Measurements from ENCODE around the gene BOD1L1. TPM values are rescaled to one million over a fixed set of nuclear protein-coding genes. Genes with fewer than 3 reads are reported as not detected.

Gene BOD1L1
- total RNA-seq, 1 donor from 2014 or later = 37.5 TPM

DNA sequence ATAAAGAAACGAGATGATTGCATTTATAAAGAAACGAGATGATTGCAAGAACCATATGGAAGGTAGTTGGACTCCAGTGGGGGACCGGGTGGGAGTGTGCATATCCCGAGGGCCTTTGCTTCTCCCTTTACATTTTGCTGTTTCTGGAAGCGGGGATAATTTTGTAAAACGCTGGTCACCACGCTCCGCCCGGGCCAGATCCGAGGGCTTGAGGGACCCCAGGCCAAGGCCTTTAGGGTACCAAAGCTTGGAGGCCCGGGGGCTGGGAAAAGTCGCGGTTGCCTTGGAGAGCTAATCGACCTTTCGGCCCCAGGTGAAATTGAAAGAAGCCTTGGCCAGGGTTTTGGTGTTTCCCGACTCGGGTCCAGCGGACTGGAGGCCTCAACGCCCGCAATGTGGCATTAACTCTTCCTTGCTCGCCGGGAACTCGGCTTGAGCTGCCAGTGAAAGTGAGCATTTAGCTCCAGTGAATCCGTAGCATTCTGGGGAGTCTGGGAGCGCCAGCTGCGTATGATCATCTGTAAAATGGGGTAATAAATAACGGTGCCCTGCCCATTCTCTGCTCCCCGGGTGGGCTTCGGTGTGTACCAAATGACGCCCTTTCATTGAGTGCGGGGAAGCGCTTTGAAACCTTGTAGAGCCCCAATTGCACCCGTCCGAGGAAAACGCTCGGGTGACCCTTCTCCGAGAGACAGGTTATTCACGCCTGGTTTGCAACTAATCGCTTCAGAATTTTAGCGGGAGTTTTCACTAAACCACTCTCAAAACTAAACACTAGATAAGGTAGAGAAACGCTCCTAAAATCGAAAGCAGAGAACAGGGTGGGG, 87.7 kb downstream of the BOD1L1 start:
- intact Hi-C loops (cut with DNase I) = no loop called here

DNA sequence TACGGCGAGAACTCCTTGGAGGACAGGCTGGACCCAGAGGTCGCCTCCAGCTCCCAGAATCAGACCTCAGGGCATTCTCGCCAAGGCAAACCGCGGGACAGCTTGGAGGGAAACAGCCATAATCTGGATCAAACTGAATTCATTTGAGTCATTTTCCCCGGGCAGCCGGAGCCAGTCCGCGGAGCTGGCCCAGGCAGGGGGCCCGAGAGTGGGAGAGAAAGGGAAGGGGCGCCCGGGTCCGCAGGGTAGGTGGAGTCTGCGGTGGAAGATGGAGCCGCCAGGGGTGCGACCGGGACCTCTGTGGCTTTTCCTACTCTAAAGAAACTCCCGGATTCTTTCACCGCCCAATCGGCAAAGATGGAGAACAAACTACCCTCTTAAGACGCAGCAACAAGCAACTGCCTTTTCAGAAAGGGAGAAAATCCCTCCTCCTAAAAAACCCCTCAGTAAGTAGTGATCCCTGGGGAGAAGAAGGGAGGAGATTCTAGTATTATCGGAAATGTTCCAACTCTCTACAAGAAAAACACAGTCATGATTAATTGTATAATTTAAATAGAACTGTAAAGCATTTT, 88.4 kb downstream of the BOD1L1 start:
- DNase-seq (no peak), ATAC-seq (no peak)
- peaks cover 19% of the 10 kb centered on the region for H3K4me1 ChIP-seq
- H3K27me3 ChIP-seq = peaks cover 100% of the 10 kb centered on the region
- H3K4me3 ChIP-seq = no peak overlapping the region
- TF ChIP-seq, protein P1, sequence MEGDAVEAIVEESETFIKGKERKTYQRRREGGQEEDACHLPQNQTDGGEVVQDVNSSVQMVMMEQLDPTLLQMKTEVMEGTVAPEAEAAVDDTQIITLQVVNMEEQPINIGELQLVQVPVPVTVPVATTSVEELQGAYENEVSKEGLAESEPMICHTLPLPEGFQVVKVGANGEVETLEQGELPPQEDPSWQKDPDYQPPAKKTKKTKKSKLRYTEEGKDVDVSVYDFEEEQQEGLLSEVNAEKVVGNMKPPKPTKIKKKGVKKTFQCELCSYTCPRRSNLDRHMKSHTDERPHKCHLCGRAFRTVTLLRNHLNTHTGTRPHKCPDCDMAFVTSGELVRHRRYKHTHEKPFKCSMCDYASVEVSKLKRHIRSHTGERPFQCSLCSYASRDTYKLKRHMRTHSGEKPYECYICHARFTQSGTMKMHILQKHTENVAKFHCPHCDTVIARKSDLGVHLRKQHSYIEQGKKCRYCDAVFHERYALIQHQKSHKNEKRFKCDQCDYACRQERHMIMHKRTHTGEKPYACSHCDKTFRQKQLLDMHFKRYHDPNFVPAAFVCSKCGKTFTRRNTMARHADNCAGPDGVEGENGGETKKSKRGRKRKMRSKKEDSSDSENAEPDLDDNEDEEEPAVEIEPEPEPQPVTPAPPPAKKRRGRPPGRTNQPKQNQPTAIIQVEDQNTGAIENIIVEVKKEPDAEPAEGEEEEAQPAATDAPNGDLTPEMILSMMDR (IDR thresholded peaks at IDR 0.05) = no peak
- no peaks in the 10 kb centered on the region for H3K36me3 ChIP-seq
- H3K27ac ChIP-seq = no peak overlapping the region
- H3K9me3 ChIP-seq = no peaks in the 10 kb centered on the region
- intact Hi-C loops (cut with DNase I) = no loop called here

More for the DNA sequence above, 87.7 kb downstream of the BOD1L1 start:
- Histone ChIP-seq H3K9me3 (no peaks in the 10 kb centered on the region), H3K27ac (no peak overlapping the region), H3K27me3 (peaks cover 100% of the 10 kb centered on the region), H3K4me1 (peaks cover 23% of the 10 kb centered on the region), H3K36me3 (no peaks in the 10 kb centered on the region), H3K4me3 (no peak overlapping the region)
- TF ChIP-seq, protein P1 (IDR thresholded peaks at IDR 0.05) = no peak
- no peak for DNase-seq
- no peak for ATAC-seq

DNA sequence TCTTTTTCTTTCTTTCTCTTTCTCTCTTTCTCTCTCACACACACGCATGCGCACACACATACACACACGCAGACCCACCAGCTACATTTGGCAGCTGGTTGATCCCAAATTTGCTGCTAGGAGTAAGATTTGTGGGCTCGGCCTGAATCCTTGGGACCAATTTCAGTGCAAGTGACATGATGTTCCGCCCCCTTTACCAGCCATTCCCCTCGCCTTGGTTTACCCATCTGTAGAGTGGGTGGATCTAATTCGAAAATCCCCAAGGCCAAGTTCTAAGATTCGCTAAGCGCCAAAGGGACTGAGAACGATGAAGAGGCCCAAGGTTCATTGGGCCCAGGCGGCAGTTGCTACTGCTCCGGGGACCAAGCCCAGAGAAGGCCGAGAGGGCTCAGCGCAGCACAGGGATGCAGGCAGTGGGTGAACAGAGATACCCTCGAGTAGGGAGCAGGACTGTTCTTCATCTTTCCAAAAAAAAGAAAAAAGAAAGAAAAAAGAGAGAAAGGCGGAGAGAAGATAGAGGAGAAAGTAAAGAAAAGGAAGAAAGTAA, 89.0 kb downstream of the BOD1L1 start:
- DNase-seq = no peak
- TF ChIP-seq, protein P1 (IDR thresholded peaks at IDR 0.05) = no peak
- intact Hi-C loops (cut with DNase I) = no loop called here

DNA sequence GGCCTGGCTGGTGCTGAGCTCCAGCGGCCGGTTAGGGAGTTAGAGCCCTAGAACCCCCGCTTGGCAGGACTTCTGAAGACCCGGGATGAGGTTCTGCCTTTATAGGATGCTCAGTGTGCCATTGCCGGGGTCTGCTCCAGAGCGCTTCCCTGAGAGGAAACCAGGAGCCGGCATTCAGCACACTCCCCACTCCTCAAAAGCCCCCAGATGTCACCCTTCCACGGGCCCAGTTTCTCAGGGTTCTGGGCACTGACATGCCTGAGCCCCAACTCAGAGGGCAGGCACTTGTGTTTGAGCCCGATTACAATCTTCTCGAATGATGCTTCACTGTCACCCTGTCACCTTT, 89.7 kb downstream of the BOD1L1 start:
- Histone ChIP-seq H3K4me1 (peaks cover 13% of the 10 kb centered on the region), H3K9me3 (no peaks in the 10 kb centered on the region), H3K27ac (no peak overlapping the region), H3K27me3 (peaks cover 100% of the 10 kb centered on the region), H3K36me3 (no peaks in the 10 kb centered on the region), H3K4me3 (no peak overlapping the region)
- intact Hi-C loops (cut with DNase I) = no loop called here
- no peak for ATAC-seq
- DNase-seq = no peak
- TF ChIP-seq, protein P1 (IDR thresholded peaks at IDR 0.05) = no peak

More for the DNA sequence above, 89.0 kb downstream of the BOD1L1 start:
- Histone ChIP-seq H3K9me3 (no peaks in the 10 kb centered on the region), H3K27me3 (peaks cover 100% of the 10 kb centered on the region), H3K27ac (no peak overlapping the region), H3K4me3 (no peak overlapping the region), H3K4me1 (peaks cover 13% of the 10 kb centered on the region), H3K36me3 (no peaks in the 10 kb centered on the region)
- ATAC-seq = no peak

DNA sequence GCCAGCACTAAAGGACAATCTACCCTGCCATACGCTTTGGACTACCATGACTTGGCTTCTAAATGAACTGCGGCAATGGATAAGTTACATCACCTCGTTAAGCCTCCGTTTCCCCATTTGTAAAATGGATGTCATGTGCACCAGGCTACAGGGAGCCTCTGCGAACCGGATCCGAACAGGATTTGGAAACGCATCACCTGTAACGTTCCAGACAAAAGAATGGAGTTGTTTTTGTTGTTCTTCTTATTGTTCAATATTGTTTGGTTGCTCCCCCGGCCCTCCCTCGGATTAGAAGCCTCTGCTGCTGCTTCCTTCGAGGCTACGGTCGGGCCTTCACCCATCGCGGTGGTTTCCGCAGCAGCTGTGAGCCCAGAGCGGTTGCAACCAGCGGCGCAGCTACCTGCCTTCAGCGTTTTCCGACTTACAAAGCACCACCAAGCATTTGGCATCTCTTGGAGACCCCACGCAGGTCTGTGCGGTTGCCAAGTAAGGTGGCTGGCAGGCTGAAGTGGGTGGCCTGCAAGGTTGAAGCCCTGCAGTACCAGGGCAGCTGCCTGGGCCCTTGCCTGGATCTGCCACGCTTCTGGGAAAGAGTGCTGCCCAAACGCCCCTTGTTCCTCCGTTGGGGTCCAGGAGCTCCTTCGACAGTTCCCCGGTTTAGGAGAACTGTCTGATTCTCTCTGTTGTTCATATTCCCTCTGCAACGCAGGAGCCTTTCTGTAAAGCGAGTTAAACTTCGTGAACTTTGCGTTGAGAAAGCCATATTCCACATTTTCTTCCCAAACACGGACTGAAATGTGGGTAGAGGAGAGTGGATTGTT, 90.3 kb downstream of the BOD1L1 start:
- TF ChIP-seq, protein P1 (IDR thresholded peaks at IDR 0.05) = no peak
- Histone ChIP-seq H3K4me3 (no peak overlapping the region), H3K27ac (no peak overlapping the region), H3K4me1 (peaks cover 9% of the 10 kb centered on the region), H3K36me3 (no peaks in the 10 kb centered on the region), H3K9me3 (no peaks in the 10 kb centered on the region), H3K27me3 (peaks cover 100% of the 10 kb centered on the region)
- ATAC-seq (no peak), DNase-seq (no peak)
- intact Hi-C loops (cut with DNase I) = no loop called here
